ELR (cell line): ENCODE data around the gene GPX6.
"Not testable (repeated sequence)": the region's sequence is repeated elsewhere in the genome, so short reads cannot be mapped to it uniquely, and the experiment has no call there.

Experiments used
- DNase-seq: peaks from one replicate; pipeline ENCODE4 v3.0.0-alpha.2; 2015; ENCODE audit warnings: low read depth

Gene GPX6

DNA sequence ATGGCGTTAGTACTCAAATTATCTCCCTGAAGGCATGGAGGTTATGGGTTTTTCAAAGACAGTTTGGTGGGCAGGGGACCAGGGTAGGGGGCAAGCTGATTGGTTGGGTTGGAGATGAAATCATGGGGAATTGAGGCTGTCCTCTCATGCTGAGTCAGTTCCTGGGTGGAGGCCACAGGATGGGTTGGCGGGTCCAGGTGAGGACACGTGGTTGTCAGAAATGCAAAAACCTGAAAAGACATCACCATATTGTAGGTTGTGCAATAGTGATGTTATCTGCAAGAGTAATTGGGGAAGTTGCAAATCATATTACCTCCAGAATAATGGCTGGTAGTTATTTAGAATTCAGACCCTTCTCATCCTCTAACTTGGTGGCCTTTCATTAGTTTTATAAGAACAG, 30.1 kb downstream of the GPX6 start:
- DNase-seq = no peak

- no peak for DNase-seq
Observed at GRCh38 chr6:28480253-28480932, 35.2 kb downstream of the GPX6 start.

GRCh38 chr6:28478518-28478917, 37.1 kb downstream of the GPX6 start:
- DNase-seq = peak; percentile 24

DNA sequence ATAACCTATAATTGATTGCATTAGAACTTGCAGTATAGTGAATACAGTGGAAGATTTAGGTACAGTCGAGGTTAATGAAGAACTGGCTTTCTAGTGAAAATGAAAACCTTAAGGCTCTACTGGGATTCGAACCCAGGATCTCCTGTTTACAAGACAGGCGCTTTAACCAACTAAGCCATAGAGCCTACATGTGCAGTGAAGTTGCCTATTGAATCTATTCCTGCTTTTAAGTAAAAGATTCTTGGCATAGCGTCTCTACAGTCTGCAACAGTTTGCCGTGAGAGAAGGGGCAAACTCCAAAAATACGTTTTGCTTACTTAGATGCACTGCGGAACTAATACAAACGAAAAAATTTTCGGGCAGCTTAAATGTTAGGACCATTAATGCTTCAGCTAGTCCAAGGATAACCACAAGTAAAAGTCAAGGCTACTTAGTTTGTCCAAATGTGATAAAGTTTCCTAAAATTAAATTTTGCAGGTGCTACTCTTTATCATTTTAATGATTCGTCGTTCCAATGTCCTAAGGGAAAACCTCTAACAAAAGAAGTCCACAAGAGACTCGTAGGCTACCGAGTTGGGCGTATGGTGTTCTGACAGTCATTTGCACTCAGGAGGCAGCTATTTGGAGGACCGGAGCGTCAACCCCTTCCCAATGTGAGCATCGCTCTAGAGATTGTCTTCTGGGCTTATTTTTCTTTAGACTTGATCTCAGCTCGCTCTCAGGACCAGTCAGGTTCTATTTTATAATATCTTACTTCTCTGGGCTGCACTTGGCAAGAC, 41.0 kb downstream of the GPX6 start:
- peak; percentile 90 for DNase-seq

- not testable (repeated sequence) for DNase-seq
Observed at GRCh38 chr6:28469153-28469745, 46.3 kb downstream of the GPX6 start.

GRCh38 chr6:28468056-28468455, 47.5 kb downstream of the GPX6 start:
- no peak for DNase-seq

- DNase-seq = peak; percentile 12
Observed at GRCh38 chr6:28462401-28462800, 53.2 kb downstream of the GPX6 start.

DNA sequence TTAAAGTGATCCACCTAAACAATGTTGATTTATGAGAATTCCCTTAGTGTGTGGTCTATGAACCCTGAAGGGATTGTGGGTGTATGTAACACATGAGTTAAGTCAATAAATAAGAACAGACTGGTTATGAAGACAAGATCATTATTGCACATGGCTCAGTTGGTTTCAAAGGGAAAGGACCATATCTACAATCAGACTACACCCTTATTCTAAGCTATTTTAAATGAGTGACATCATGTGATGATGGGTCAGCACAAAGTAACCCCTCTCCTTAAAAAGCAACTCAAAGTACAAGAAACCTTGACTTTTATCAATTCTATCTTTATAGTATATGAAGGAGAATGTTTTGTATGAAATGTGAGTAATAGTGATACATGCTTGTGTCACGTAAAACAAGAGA, 57.0 kb downstream of the GPX6 start:
- no peak for DNase-seq
